Peyer's patch (tissue), 4 donors: ENCODE data around the gene LASP1NB.

ENCODE experiments used
- POLR2A ChIP-seq, 2 donors: fragments of 450-650 bp; IDR thresholded peaks; one replicate each; pipeline ENCODE4 v1.5.1; 2017; ENCODE audit warnings: antibody characterized with exemption in 2 of 2, mild to moderate bottlenecking in 2 of 2, moderate library complexity in 2 of 2
- TF ChIP-seq, protein P1 (sequence below), 6 experiments: fragments of 450-650 bp in 4 of 6; fragments of 200-600 bp in 2 of 6; sonication (generic) in 1 of 6; IDR thresholded peaks; one replicate each; pipeline ENCODE4 v1.5.1; 2017 to 2019; ENCODE audit warnings: antibody characterized with exemption in 6 of 6, mild to moderate bottlenecking in 3 of 6, moderate library complexity in 1 of 6

DNA sequence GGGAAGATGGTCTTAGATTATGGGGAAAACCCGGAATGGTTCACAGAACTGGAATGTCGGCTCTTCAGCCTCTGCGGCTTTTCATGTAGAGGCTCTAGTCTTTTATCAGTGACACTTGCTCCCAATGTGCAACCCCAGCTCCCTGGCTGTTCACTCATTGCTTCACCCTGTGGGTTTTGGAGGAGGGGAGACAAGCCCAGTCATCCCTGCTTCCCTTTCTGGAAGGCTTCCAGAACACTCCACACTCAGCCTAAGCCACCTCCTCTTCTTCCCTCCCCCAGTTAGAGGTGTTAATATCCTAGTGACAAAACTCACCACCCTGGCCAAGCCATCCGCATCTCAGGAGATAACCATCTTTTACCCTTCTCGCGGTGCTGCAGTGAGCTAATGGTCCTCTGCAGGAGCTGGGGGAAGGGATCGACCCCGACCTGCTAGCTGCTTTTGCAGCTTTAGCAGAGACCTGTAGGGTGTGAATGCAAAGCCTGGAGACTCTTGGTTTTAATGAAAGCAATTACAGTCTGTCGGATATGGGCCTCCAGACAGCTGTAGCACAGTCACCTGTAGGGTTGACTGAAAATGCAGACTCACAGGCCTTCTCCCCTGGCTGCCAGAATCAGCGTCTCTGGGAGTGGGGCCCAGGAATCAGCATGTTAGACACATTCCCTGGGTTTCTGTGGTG is 24.3 kb upstream of the LASP1NB start:
- TF ChIP-seq, protein P1, sequence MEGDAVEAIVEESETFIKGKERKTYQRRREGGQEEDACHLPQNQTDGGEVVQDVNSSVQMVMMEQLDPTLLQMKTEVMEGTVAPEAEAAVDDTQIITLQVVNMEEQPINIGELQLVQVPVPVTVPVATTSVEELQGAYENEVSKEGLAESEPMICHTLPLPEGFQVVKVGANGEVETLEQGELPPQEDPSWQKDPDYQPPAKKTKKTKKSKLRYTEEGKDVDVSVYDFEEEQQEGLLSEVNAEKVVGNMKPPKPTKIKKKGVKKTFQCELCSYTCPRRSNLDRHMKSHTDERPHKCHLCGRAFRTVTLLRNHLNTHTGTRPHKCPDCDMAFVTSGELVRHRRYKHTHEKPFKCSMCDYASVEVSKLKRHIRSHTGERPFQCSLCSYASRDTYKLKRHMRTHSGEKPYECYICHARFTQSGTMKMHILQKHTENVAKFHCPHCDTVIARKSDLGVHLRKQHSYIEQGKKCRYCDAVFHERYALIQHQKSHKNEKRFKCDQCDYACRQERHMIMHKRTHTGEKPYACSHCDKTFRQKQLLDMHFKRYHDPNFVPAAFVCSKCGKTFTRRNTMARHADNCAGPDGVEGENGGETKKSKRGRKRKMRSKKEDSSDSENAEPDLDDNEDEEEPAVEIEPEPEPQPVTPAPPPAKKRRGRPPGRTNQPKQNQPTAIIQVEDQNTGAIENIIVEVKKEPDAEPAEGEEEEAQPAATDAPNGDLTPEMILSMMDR (IDR thresholded peaks at IDR 0.05), result no peak
- no peak for TF ChIP-seq POLR2A (IDR thresholded peaks at IDR 0.05)
